ENCODE results near the gene GUF1.

The GUF1 gene

GRCh38 chr4:44632733-44633132, 45.5 kb upstream of the GUF1 start:
- no peak overlapping the region for H3K27ac ChIP-seq (replicated peaks)
- DNase-seq (ENCODE audit: low read depth in 1 of 2, low spot score in 1 of 2), result no peak
- H3K27me3 ChIP-seq (ENCODE audit: insufficient read depth, poor library complexity, severe bottlenecking), result no peaks in the 10 kb centered on the region
- TF ChIP-seq SPI1 (IDR thresholded peaks at IDR 0.05; ENCODE audit: borderline replicate concordance, low read depth), result no peak
- TF ChIP-seq CTCF (IDR thresholded peaks at IDR 0.05; ENCODE audit: insufficient read depth, low read length), result no peak
- no peak for TF ChIP-seq REST (IDR thresholded peaks at IDR 0.05; ENCODE audit: insufficient replicate concordance, low read depth)
- no peak for TF ChIP-seq GABPA (IDR thresholded peaks at IDR 0.05; ENCODE audit: low read depth)
- no peak for TF ChIP-seq POLR2AphosphoS5 (IDR thresholded peaks at IDR 0.05; ENCODE audit: low read depth)
- no peak overlapping the region for H3K4me3 ChIP-seq (replicated peaks; ENCODE audit: insufficient read depth, low read length)

- DNase-seq (ENCODE audit: low read depth in 1 of 2, low spot score in 1 of 2), result no peak
These were observed 40.1 kb upstream of the GUF1 start for GRCh38 chr4:44638091-44638490.

GRCh38 chr4:44646151-44646550, 32.1 kb upstream of the GUF1 start:
- no peak for DNase-seq (ENCODE audit: low read depth in 1 of 2, low spot score in 1 of 2)
- no peak overlapping the region for H3K4me3 ChIP-seq (replicated peaks; ENCODE audit: insufficient read depth, low read length)
- H3K27ac ChIP-seq (replicated peaks), result no peak overlapping the region
- H3K27me3 ChIP-seq (ENCODE audit: insufficient read depth, poor library complexity, severe bottlenecking), result no peaks in the 10 kb centered on the region
- TF ChIP-seq POLR2AphosphoS5 (IDR thresholded peaks at IDR 0.05; ENCODE audit: low read depth), result no peak
- TF ChIP-seq CTCF (IDR thresholded peaks at IDR 0.05; ENCODE audit: insufficient read depth, low read length), result no peak
- TF ChIP-seq GABPA (IDR thresholded peaks at IDR 0.05; ENCODE audit: low read depth), result no peak

More at GRCh38 chr4:44638091-44638490, 40.1 kb upstream of the GUF1 start:
- Histone ChIP-seq H3K4me3 (replicated peaks; ENCODE audit: insufficient read depth, low read length) (no peak overlapping the region), H3K27me3 (ENCODE audit: insufficient read depth, poor library complexity, severe bottlenecking) (no peaks in the 10 kb centered on the region), H3K27ac (replicated peaks) (no peak overlapping the region)
- TF ChIP-seq POLR2AphosphoS5 (IDR thresholded peaks at IDR 0.05; ENCODE audit: low read depth) (no peak), SPI1 (IDR thresholded peaks at IDR 0.05; ENCODE audit: borderline replicate concordance, low read depth) (no peak), REST (IDR thresholded peaks at IDR 0.05; ENCODE audit: insufficient replicate concordance, low read depth) (no peak), GABPA (IDR thresholded peaks at IDR 0.05; ENCODE audit: low read depth) (no peak), CTCF (IDR thresholded peaks at IDR 0.05; ENCODE audit: insufficient read depth, low read length) (no peak)

- Histone ChIP-seq H3K4me3 (replicated peaks; ENCODE audit: insufficient read depth, low read length) (no peak within 1 kb of the TSS), H3K27me3 (ENCODE audit: insufficient read depth, poor library complexity, severe bottlenecking) (no peaks in the 10 kb centered on the region), H3K27ac (replicated peaks) (no peak within 1 kb of the TSS)
- no peak for TF ChIP-seq GABPA (IDR thresholded peaks at IDR 0.05; ENCODE audit: low read depth)
- DNase-seq (ENCODE audit: low read depth in 1 of 2, low spot score in 1 of 2), result no peak
These were observed 26.8 kb upstream of the GUF1 start, which contains the start of gene YIPF7 for GRCh38 chr4:44651425-44651824. Gene YIPF7, minus strand, starts transcription at chr4:44651625. Its CDS starts 1,525 bp downstream, at chr4:44650100.
